Stimulated activated naive CD4-positive, alpha-beta T cell (primary cell): Measurements from ENCODE around the gene BLCAP.
A peak's percentile ranks its signal among the peaks of the same experiment; 100 is the strongest.
"Not testable (repeated sequence)": the region's sequence is repeated elsewhere in the genome, so short reads cannot be mapped to it uniquely, and the experiment has no call there.

Experiments used
- DNase-seq, 6 experiments: peaks; one replicate each; lab custom pipeline; 2025; lab: John Stamatoyannopoulos, UW

Gene BLCAP, protein sequence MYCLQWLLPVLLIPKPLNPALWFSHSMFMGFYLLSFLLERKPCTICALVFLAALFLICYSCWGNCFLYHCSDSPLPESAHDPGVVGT

DNA sequence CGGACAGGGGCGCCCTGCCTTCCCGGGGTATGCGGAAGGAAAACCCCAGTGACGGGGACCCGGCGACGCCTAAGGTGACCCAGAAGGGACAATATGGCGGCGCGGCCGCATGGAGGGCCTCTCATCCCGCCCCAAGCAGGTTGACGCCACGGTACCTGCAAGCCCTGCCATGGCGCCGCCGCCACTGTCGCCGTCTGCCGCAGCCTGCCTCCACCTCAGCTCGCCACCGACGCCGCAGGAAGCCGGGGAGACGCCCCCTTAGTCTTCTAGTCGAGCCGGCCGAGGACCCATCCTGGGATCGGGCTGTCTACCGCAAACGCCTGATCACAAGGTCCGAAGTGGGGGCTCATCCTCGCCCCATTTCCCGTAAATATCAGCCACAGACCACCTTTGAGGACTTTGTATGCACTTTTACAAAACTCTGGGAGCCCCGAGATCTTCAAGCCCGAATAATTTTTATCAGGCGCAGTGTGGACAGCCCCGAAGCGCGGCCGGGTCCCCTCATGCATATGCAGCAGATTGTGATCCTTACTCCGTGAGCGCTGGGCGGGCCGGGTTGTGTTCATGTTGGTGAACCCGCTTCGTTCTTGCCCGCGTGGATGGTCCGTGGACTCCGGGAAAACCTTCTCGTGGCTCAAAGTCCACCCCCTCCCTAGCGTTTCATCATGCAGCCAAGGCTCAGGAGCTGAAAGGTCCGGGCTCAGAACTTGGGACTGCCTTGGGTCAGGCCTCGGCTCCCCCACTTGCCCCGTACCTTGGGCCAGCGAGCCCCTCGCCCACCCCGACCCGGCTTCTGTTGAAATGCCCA, at the start of gene BLCAP:
Gene BLCAP (minus strand): TSS at position 239 of the 808 bp plus-strand sequence. CDS start 8,702 bp downstream, outside the sequence.
- peak; percentile 90 to 99 (median 92) for DNase-seq

- not testable (repeated sequence) for DNase-seq
Measured at GRCh38 chr20:37577436-37577835, 49.8 kb upstream of the BLCAP start.

DNA sequence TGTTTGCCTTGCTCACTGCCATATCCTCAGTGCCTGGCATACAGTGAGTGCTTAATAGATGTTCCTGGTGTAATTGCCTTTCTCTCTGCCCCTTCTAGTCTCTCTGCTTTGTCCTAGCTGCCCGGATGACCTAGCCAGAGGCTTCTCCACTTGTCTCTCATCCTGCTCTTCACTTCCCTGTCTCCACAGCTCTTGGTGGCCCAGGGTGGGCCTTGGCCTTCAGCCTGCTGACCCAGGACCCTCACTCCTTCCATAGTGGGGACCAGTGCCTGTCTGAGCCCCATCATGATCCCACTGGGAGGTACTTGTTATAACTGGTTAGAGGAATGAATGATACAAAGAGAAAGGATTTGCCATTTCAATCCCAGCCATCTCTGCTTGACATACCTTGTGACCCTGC, 49.2 kb upstream of the BLCAP start:
- DNase-seq: no peak

DNA sequence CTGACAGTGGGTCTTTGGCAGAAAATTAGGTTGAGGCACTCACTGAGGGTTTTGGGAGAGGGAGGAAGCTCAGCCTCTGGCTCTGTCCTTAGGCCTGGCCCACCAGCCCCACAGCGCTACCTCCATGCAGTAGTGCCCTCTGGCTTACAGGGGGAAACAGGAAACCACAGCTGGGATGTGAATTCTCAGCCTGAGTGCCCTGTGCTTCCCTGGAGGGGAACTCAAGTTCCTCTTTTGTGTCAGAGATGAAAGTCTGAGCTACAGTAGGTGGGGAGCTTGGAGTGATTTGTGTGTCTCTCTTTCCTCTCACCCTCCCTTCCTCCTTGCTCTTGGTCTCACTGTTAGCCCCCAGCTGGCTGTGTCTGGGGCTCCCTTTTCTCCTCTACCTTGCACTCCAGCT, 48.2 kb upstream of the BLCAP start:
- no peak for DNase-seq

- no peak for DNase-seq
Measured at GRCh38 chr20:37574199-37574890, 46.7 kb upstream of the BLCAP start.

DNA sequence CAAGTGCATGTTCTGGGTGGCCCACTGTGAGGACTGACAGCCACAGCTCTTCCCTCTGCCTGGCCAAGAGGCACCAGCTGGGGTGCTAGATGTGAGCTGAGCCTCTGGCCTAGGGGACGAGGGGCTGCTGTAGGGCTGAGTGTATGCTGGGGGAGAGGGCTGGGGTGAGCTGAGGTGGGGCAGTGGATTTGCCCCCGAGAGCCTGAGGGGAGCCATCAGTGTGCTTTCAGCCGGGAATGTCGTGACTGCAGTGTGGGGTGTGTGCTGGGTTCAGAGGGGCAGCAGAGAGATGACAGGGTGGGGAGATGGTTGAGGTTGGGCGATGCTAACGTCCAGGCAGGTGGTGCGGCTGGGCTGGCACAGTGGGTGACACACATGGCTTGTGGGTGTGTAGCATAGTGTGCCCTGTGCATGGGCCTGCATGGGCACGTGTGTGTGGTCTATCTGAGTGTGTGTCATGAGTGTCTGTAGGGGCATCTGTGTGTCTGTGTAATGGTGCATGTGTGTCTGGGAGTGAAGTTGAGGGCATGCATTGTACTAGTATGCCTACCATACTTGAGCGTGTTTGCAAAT, 46.0 kb upstream of the BLCAP start:
- no peak for DNase-seq

DNA sequence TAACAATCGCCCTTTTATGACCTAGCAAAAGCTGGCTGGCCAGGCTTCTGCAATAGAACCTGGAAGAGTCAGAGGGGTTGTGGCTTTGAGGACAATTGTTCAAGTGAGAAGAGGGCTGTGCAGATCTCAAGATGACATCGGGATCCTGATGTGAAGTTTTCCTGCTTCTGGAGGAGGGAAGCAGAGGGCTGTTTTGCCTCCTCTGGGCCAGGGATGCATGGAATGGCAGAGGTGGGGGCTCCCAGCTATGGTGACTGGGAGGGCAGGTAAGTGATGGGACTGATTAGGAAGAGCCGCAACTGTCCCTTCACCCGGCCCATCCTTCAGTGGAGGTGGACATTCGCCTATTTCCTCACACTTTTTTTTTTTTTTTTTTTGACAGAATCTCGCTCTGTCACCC, 43.4 kb upstream of the BLCAP start:
- DNase-seq: no peak

DNA sequence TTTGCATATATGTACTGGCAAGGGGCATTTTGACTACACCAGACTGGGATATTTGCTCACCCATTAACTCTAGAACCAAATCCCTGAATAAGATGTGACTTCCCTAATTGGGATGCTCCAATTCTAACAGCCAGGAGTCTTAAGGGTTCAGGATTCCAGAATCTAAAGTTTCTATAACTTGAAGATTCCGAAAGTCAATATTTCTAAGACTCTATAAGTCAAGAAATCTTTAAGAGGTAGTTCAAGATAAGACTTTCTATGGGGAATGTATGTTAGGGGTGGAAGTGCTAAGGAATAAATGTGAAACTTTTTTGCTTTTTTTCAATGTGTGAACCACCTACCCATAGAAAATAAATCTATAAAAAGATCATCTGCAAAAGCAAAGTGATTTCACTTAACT, 42.7 kb upstream of the BLCAP start:
- no peak for DNase-seq

GRCh38 chr20:37567671-37568588, 40.3 kb upstream of the BLCAP start:
- no peak for DNase-seq

- DNase-seq: no peak
Measured at GRCh38 chr20:37567331-37567665, 39.6 kb upstream of the BLCAP start.

- no peak for DNase-seq
Measured at GRCh38 chr20:37566590-37567330, 39.1 kb upstream of the BLCAP start.

DNA sequence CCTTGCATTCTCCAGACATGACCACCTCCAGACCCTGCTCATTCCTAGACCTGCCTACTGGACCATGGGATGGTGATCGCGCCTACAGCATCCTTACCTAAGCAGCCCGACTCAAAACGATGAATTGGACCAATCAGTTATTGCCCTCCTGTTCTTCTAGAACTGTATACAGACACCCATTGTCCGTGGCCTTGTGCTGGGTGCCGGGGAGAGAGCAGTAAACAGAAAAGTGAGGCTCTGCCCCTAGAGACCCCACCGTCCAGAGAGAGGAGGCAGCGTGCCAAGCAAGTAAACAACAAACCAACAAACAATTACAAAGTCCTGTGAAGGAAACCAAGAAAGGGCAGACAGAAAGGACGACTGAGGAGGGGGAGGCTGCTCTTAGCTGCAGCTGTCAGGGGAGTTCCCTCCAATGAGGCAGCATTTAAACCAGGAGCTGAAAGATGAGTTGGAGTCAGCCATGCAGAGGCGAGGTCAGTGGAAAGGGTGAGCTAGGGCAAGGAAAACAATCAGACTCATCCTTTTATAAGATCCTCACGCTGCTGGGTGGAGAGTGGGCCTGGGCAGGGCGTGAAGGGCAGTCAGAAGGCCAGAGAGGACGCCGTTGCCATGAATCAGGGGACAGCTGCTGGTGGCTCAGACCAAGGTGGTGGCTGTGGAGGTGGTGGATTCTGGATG, 37.6 kb upstream of the BLCAP start:
- DNase-seq: no peak

DNA sequence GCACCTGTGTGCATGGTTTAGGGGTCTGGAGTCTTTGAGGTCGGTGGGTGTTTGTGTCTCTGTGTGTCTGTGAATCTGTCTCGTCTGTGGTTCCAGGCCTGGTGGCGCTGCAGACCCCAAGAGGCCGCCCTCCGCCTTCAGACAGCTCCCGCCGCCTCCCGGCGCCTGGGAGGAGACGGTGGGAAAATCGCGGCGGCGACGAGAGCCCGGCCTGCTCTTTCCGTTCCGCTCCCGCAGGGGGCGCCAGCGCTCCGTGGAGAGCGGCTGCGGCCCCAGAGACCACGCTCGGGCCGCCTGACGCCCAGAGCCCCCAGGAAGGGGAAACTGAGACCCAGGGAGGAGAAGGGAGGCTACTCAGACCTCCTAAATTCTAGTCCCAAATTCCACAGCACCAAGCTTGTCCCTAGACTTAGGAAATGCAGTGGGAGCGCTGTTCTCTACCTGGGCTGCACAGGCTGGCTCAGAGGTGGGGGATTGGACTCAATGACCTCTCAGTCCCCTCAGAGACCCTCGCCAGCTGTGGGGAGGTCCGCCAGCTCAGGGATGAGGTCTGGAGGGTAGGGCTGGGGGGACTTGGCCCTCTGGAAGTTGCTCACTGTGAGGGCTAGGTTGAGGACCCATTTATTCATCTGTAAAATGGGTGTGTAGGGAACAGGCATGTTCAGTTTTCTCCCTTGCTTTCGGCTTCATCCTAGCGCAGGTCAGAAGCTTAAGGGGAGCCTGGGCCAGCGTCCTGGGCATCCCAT, 36.9 kb upstream of the BLCAP start:
- DNase-seq: peak in 3 of 6 experiments; percentile 8 to 15 (median 11)

GRCh38 chr20:37564016-37564387, 36.3 kb upstream of the BLCAP start:
- no peak for DNase-seq

GRCh38 chr20:37562695-37563480, 35.2 kb upstream of the BLCAP start:
- DNase-seq: no peak

GRCh38 chr20:37560629-37561028, 33.0 kb upstream of the BLCAP start:
- DNase-seq: no peak

DNA sequence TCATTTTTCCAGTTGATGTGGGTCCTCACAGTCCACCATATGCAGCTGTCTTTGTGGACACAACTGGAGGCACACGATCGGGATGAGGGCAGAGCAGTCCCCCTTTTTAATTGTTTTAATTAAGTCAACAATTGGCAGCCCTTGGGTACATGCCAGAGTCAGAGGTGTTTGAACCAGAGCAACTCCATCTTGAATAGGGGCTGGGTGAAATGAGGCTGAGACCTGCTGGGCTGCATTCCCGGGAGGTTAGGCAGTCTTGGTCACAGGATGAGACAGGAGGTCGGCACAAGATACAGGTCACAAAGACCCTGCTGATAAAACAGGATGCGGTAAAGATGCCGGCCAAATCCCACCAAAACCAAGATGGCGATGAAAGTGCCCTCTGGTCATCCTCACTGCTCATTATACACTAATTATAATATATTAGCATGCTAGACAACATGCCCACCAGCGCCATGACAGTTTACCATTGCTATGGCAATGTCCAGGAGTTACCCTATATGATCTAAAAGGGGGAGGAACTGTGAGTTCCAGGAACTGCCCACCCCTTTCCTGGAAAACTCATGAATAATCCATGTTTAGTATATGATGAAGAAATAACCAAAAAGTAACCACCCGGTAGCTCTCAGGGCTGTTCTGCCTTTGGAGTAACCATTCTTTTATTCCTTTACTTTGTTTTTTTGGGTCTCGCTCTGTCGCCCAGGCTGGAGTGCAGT, 31.8 kb upstream of the BLCAP start:
- no peak for DNase-seq

DNA sequence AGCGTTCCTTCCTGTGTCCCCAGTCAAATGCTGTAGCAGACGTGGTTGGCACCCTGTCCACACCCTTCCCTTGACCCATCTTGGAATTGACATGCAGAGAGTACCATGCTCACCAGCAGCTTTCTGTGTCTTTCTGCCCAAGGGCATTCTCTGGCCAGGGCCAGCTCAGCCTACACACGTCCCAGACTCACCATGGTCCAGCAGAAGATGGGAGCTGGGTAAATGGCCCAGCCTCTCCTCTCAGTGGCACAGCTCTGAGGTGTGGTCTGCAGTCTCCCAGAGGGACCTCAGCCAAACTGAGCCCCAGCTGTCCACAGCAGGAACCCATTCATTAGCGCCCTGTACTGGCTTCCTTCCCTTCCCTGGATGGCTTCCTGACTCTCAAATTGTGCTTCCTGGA, 31.1 kb upstream of the BLCAP start:
- no peak for DNase-seq
